ENCODE measurements around the gene BLCAP.
"Not testable (repeated sequence)": the region's sequence is repeated elsewhere in the genome, so short reads cannot be mapped to it uniquely, and the experiment has no call there.

Gene BLCAP

DNA sequence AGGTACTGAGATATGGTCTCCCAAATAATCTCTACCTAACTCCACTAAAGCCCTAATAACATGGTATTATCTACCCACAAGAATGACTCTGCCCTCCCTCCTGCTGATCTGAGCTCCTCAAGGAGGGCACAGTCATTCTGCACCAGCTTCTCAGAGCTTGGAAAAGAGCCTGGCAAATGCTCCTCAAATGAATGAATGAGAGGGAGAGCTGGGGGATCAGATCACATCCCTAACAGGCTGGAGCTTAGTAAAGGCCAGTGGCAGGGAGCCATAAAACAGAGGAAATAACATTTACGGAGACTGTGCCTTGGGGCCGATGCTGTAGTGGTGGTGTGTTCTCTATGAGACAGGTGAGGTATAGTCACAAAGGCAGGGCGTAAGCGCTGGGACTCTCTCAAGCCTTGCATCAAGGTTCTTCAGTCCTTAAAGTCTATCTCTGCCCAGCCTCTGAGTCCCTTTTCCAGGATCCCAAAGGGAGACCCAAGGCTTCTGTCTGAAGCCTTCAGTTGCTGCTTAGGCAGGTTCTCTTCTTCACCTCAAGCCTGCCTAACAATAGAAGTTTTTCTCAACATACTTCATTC, 13.8 kb downstream of the BLCAP start:
- no peak for DNase-seq

GRCh38 chr20:37511610-37512275, 15.9 kb downstream of the BLCAP start:
- no peak for DNase-seq

GRCh38 chr20:37510226-37510625, 17.4 kb downstream of the BLCAP start:
- DNase-seq = no peak

GRCh38 chr20:37506152-37506725, 21.4 kb downstream of the BLCAP start:
- DNase-seq = no peak

GRCh38 chr20:37505263-37506151, 22.2 kb downstream of the BLCAP start:
- no peak for DNase-seq

DNA sequence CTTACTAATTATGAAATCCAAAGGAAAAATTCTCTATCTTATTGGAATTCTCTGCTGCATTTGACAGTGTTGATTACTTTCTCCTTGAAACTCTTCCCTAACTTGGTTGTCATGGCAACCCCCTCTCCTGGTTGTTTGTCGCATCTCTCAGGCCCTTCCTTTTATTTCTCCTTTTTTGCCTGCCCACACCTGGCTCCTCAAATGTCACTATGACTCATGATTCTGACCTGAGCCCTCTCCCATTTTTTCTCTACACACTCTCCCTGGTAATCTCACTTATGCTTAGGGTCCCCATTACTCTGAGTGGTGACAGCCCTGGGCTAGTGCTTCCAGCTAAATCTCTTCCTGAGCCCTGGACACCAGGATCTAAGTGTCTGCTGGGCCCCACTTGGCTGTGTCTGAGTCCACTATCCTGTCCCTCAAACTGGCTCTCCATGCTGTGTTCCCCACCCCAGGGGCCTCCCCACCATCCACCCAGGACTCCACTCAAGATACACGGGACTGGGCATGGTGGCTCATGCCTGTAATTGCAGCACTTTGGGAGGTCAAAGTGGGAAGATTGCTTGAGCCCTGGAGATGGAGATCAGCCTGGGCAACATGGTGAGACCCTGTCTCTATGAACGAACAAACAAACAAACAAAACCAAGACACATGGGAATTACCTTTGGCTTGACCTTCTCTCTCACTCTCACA, 23.1 kb downstream of the BLCAP start:
- no peak for DNase-seq

- no peak for DNase-seq
Measured at GRCh38 chr20:37503256-37503927, 24.3 kb downstream of the BLCAP start.

- DNase-seq = no peak
Measured at GRCh38 chr20:37502654-37503053, 25.0 kb downstream of the BLCAP start.

- DNase-seq = no peak
Measured at GRCh38 chr20:37501940-37502339, 25.7 kb downstream of the BLCAP start.

DNA sequence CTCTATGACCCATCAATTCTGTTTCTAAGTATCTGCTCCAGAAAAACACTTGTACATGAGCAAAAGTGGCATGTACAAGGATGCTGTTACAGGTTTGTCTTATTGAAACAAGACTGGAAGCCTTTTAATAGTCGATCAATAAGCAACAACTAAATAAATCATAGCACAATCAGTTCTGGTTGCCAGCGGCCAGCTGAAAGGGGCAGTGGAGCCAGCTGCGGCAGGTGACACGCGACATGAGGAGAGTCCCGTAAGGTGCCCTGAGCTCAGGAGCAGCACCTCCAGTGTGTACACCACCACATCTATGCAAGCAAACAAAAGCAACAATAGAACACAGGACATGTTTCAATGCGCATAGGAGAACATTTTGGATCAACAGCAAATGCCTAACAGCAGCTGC, 27.4 kb downstream of the BLCAP start:
- DNase-seq = no peak

GRCh38 chr20:37498066-37498665, 29.5 kb downstream of the BLCAP start:
- DNase-seq = no peak

- DNase-seq = no peak
Measured at GRCh38 chr20:37494796-37495195, 32.9 kb downstream of the BLCAP start.

DNA sequence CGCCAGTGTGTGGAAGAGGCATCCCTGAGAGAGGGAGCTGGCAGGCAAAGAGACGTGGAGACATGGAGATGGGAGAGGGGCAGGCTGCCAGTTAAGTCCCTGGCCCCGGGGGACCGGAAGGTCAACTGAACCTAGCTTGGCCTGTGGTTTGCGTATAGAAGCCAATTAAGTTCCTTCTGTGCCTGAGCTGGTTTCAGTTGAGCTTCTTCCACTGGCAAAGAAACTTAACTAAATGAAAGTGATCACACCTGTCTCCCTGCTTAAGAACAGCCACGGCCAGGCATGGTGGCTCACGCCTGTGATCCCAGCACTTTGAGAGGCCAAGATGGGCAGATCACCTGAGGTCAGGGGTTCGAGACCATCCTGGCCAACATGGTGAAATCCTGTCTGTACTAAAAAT, 33.4 kb downstream of the BLCAP start:
- no peak for DNase-seq

- no peak for DNase-seq
Measured at GRCh38 chr20:37492945-37493344, 34.7 kb downstream of the BLCAP start.

GRCh38 chr20:37492096-37492625, 35.5 kb downstream of the BLCAP start:
- no peak for DNase-seq

DNA sequence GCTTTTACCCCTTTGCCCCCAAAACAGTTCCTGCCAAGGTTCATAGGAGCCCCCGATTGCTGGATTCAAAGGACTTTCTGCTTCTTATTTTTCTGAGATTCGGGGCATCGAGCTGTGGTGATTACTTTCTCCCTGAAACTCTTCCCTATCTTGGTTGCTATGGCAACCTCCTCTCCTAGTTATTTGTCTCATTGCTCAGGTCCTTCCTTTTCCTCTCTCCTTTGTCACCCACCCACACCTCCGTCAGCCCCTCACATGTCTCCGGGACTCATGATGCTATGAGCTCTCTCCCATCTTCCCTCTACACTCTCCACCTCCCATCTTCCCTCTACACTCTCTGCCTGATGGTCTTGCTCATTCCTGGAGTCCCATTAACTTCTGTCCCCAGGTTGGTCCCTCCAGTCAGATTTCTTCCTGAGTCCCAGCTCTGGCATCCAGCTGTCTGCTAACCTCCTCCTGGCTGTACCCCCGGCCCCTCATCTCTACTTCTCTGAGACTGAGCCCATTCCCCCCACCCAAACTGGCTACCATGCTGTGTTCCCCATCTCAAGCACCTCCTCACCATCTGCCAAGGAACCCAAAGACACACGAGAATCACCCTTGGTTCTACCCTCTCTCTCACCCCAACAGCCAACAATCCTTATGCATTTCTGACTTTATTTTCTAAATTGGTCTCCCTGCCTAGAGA, 36.9 kb downstream of the BLCAP start:
- no peak for DNase-seq

- DNase-seq = not testable (repeated sequence)
Measured at GRCh38 chr20:37486209-37486608, 41.5 kb downstream of the BLCAP start.

GRCh38 chr20:37484331-37484730, 43.3 kb downstream of the BLCAP start:
- DNase-seq = no peak

- DNase-seq = no peak
Measured at GRCh38 chr20:37481610-37482009, 46.1 kb downstream of the BLCAP start.

- DNase-seq = no peak
Measured at GRCh38 chr20:37480919-37481318, 46.8 kb downstream of the BLCAP start.
